Choroid plexus epithelial cell (primary cell): ENCODE data around the gene CALML4.
"Not testable (repeated sequence)": the region's sequence is repeated elsewhere in the genome, so short reads cannot be mapped to it uniquely, and the experiment has no call there.

Source experiments
- DNase-seq: peaks from one replicate; pipeline ENCODE4 v3.0.0-alpha.2; 2010; ENCODE audit warnings: low read depth
- H3K4me3 ChIP-seq: 2 replicates; pipeline ENCODE4 v1.5.1; 2011; ENCODE audit warnings: low read depth, mild to moderate bottlenecking, control low read depth, low read length, moderate library complexity
- CTCF ChIP-seq: conservative IDR thresholded peaks from 2 replicates; pipeline ENCODE4 v1.5.1; 2011; ENCODE audit warnings: low read depth, mild to moderate bottlenecking, control low read depth, inconsistent platforms, low read length, moderate library complexity

CALML4 gene

GRCh38 chr15:68205954-68206539, 915 bp upstream of the CALML4 start:
- DNase-seq, result no peak
- H3K4me3 ChIP-seq, result no peak overlapping the region
- TF ChIP-seq CTCF, result no peak

GRCh38 chr15:68205558-68205944, 419 bp upstream of the CALML4 start:
- DNase-seq, result no peak
- H3K4me3 ChIP-seq, result no peak overlapping the region
- no peak for TF ChIP-seq CTCF

GRCh38 chr15:68204361-68204760, 771 bp downstream of the CALML4 start:
- DNase-seq, result no peak
- no peak for TF ChIP-seq CTCF
- H3K4me3 ChIP-seq, result no peak overlapping the region

GRCh38 chr15:68203956-68204355, 1.2 kb downstream of the CALML4 start:
- TF ChIP-seq CTCF, result no peak
- H3K4me3 ChIP-seq, result no peak overlapping the region
- no peak for DNase-seq

- DNase-seq, result no peak
- H3K4me3 ChIP-seq, result no peak overlapping the region
- no peak for TF ChIP-seq CTCF
Observed at GRCh38 chr15:68203486-68203885, 1.6 kb downstream of the CALML4 start.

- DNase-seq, H3K4me3 ChIP-seq: not testable (repeated sequence)
Observed at GRCh38 chr15:68202994-68203393, 2.1 kb downstream of the CALML4 start.

- no peak for DNase-seq
- no peak overlapping the region for H3K4me3 ChIP-seq
- TF ChIP-seq CTCF, result no peak
Observed at GRCh38 chr15:68201879-68202261, 3.3 kb downstream of the CALML4 start.
